Lower leg skin (tissue), 3 donors: ENCODE measurements around the gene SMIM13.

Experiments
- POLR2A ChIP-seq, 2 donors: fragments of 450-650 bp; IDR thresholded peaks; one replicate each; pipeline ENCODE4 v1.6.1; 2016 to 2017; ENCODE audit warnings: antibody characterized with exemption in 2 of 2, mild to moderate bottlenecking in 1 of 2, moderate library complexity in 1 of 2
- TF ChIP-seq, protein P1 (sequence below), 3 donors: fragments of 450-650 bp; IDR thresholded peaks; one replicate each; pipeline ENCODE4 v1.5.1; 2016; ENCODE audit warnings: antibody characterized with exemption in 3 of 3, mild to moderate bottlenecking in 3 of 3, moderate library complexity in 2 of 3

DNA sequence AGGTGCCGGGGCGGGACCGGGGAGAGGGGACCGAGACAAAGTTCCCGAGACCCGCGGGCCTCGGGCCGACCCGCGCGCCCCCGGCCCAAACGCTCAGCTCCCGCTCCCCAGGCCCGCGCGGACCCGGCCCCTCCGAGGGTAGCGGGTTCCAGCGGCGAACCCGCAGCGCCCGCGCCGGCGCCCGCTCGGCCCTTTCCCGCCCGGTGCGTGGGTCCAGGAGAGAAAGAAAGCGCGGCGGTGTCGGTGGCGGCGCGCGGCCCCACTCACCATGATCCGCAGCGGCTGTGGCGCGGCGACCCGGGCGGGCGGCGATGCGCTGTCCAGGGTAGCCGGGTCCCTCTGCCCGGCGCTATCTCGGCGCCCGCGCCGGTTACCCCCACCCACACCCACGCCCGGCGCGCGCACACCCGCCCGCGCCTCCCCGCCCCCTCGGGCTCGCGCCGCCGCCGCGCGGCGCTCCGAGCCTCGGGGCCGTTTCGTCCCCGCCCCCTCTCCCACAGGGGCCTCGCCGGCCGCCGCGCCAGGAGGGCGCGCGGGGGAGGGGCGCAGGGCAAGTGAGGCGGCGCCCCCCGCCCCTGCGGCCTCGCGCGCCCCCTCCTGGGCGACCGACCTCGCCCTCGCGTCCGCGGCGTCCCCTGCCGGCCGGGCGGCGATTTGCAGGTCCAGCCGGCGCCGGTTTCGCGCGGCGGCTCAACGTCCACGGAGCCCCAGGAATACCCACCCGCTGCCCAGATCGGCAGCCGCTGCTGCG lies 49.5 kb upstream of the SMIM13 start, which contains the start of gene ELOVL2:
- TF ChIP-seq, protein P1, sequence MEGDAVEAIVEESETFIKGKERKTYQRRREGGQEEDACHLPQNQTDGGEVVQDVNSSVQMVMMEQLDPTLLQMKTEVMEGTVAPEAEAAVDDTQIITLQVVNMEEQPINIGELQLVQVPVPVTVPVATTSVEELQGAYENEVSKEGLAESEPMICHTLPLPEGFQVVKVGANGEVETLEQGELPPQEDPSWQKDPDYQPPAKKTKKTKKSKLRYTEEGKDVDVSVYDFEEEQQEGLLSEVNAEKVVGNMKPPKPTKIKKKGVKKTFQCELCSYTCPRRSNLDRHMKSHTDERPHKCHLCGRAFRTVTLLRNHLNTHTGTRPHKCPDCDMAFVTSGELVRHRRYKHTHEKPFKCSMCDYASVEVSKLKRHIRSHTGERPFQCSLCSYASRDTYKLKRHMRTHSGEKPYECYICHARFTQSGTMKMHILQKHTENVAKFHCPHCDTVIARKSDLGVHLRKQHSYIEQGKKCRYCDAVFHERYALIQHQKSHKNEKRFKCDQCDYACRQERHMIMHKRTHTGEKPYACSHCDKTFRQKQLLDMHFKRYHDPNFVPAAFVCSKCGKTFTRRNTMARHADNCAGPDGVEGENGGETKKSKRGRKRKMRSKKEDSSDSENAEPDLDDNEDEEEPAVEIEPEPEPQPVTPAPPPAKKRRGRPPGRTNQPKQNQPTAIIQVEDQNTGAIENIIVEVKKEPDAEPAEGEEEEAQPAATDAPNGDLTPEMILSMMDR (IDR thresholded peaks at IDR 0.05): no peak
- no peak for TF ChIP-seq POLR2A (IDR thresholded peaks at IDR 0.05)
